Activated CD4-positive, alpha-beta T cell treated with anti-CD3 and anti-CD28 coated beads for 36 hours (primary cell): ENCODE data around the gene FAM114A1. TPM values are rescaled to one million over a fixed set of nuclear protein-coding genes. Genes with fewer than 3 reads are reported as not detected.

Experiments
- ATAC-seq: fragments of 200-7000 bp; cut with Tn5 transposase; one replicate; pipeline ENCODE4 v1.10.0; 2021; ENCODE audit warnings: mild to moderate bottlenecking, moderate library complexity
- CTCF ChIA-PET: fragments of 350-600 bp; sonication (Branson Sonifier 250); formaldehyde crosslinking; loops from one replicate; lab custom pipeline; 2021; ENCODE audit warnings: antibody characterized with exemption; lab: Charles Lee
- POLR2A ChIA-PET: fragments of 350-600 bp; sonication (Branson Sonifier 250); formaldehyde crosslinking; loops from one replicate; lab custom pipeline; 2021; ENCODE audit warnings: antibody characterized with exemption, inconsistent platforms; lab: Charles Lee
- DNase-seq: peaks from one replicate; pipeline ENCODE4 v3.0.0-alpha.2; 2020
- H3K27ac Mint-ChIP-seq: one replicate; pipeline ENCODE4 v1.8.0; 2021; ENCODE audit warnings: mixed read lengths
- H3K27me3 Mint-ChIP-seq: one replicate; pipeline ENCODE4 v1.8.0; 2021; ENCODE audit warnings: mixed read lengths
- H3K36me3 Mint-ChIP-seq: one replicate; pipeline ENCODE4 v1.8.0; 2021; ENCODE audit warnings: low read depth, mixed read lengths
- H3K4me1 Mint-ChIP-seq: one replicate; pipeline ENCODE4 v1.8.0; 2021; ENCODE audit warnings: mixed read lengths
- H3K4me3 Mint-ChIP-seq: one replicate; pipeline ENCODE4 v1.8.0; 2021; ENCODE audit warnings: mild to moderate bottlenecking, moderate library complexity, mixed read lengths
- H3K9me3 Mint-ChIP-seq: one replicate; pipeline ENCODE4 v1.8.0; 2021; ENCODE audit warnings: low read depth, mixed read lengths
- intact Hi-C, 2 experiments: fragments of 100-400 bp; cut with DNase I in 1 of 2; cut with micrococcal nuclease in 1 of 2; formaldehyde crosslinking; loops; one replicate each; pipeline versions ENCODE4 v1.14.2 to v1.15.1; 2022 to 2024; cut with DNase I, micrococcal nuclease
- total RNA-seq, 2 experiments: library from RNA; stranded (reverse); gene quantifications; one replicate each; pipeline ENCODE4 v1.2.3, GENCODE V29; 2021

FAM114A1 gene
- total RNA-seq, 2 experiments from 2014 or later: 0.26 to 0.32 TPM

DNA sequence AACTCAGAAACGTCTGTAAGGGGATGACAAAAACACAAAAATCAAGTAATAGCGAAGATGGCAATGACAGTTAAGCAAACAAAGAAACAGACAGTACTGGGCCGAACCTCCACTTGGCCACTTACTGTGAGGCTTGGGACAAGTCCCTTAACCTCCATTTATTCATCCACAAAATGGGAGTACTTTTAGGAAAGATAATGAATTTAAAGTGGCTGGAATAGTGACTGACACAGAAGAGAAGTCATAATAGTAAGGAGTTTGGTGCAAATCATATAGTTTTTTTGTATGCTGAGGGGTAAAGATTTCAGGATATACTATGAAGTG lies 9.5 kb upstream of the FAM114A1 start:
- ChIA-PET POLR2A (no interaction called here), CTCF (interaction anchor here (1.4 to 4.3 kb wide), 2 partner anchors 59 to 97 kb away, joined by 4 to 67 read pairs; no protein-coding TSS in a partner anchor)
- intact Hi-C loops: loop anchor here in 1 of 2 experiments (5.0 kb wide), 1 partner anchor 681 kb away; no protein-coding TSS in a partner anchor
- Mint-ChIP-seq H3K9me3 (no peaks in the 10 kb centered on the region), H3K4me3 (no peak overlapping the region), H3K4me1 (peaks cover 32% of the 10 kb centered on the region), H3K27me3 (peaks cover 3% of the 10 kb centered on the region), H3K27ac (peak overlapping the region; percentile 83), H3K36me3 (no peaks in the 10 kb centered on the region)
- ATAC-seq (no peak), DNase-seq (no peak)

DNA sequence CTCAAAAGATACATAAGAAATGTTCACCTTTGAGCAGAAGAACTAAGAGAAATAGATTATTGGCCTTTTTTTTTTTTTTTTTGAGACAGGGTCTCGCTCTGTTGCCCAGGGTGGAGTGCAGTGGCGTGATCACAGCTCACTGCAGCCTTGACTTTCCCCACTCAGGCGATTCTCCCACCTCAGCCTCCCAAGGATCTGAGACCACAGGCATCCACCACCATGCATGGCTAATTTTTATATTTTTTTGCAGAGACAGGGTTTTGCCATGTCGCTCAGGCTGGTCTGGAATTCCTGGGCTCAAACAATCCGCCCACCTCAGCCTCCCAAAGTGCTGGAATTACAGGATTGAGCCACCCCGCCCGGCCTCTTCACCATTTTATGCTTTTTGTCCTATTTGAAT lies 8.1 kb upstream of the FAM114A1 start:
- no peaks in the 10 kb centered on the region for H3K9me3 Mint-ChIP-seq
- DNase-seq (no peak), ATAC-seq (no peak)
- H3K36me3 Mint-ChIP-seq: no peaks in the 10 kb centered on the region
- no peak overlapping the region for H3K4me3 Mint-ChIP-seq
- no peak overlapping the region for H3K27ac Mint-ChIP-seq
- intact Hi-C loops: loop anchor here in 1 of 2 experiments (5.0 kb wide), 1 partner anchor 682 kb away; no protein-coding TSS in a partner anchor
- ChIA-PET CTCF (interaction anchor here (0.6 to 4.3 kb wide), 7 partner anchors 13 to 393 kb away, joined by 3 to 67 read pairs (median 7); no protein-coding TSS in a partner anchor), POLR2A (no interaction called here)
- H3K4me1 Mint-ChIP-seq: peaks cover 32% of the 10 kb centered on the region
- peaks cover 7% of the 10 kb centered on the region for H3K27me3 Mint-ChIP-seq

DNA sequence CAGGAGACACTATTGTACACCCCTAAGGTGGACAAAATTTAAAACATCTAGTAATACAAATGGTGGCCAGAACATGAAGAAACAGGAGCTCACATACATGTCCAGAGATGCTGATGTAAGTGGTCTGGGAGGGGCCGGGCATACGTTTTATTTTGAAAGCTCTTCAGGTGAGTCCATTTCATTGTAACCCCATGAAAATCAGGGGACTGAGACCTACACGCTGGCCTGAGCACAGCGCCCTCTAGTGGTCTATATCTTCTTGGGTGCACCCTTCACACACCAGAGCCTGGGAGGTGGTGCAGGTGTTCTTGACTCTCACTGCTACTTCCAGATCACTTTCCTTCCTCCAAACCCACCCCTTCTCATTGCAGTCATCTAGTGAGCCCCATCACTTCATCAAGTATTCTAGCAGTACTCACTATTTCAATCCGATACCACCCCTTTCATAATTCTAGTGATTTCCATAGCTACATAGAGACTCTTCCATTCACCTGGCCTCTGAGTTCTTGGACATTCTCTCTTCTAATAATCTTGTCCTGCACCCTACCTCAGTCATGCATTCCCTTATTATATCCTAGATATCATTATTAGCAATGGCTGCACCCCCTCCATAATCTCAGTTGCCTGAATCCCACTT lies 6.7 kb upstream of the FAM114A1 start:
- POLR2A ChIA-PET: interaction anchor here (0.6 kb wide), 1 partner anchor 20 kb away, joined by 3 read pairs; no protein-coding TSS in a partner anchor
- no peak overlapping the region for H3K4me3 Mint-ChIP-seq

GRCh38 chr4:38861791-38862190 lies 5.8 kb upstream of the FAM114A1 start:
- no peak overlapping the region for H3K4me3 Mint-ChIP-seq
- no peaks in the 10 kb centered on the region for H3K9me3 Mint-ChIP-seq
- DNase-seq (no peak), ATAC-seq (no peak)
- CTCF ChIA-PET: interaction anchor here (0.7 to 4.3 kb wide), 17 partner anchors 9 to 1269 kb away, joined by 3 to 67 read pairs (median 6); partner anchors contain the start of genes TLR1 and TLR10
- intact Hi-C loops: loop anchor here in 1 of 2 experiments (1.0 kb wide), 1 partner anchor 102 kb away; no protein-coding TSS in a partner anchor
- no peaks in the 10 kb centered on the region for H3K36me3 Mint-ChIP-seq
- peaks cover 10% of the 10 kb centered on the region for H3K27me3 Mint-ChIP-seq
- no peak overlapping the region for H3K27ac Mint-ChIP-seq
- POLR2A ChIA-PET: no interaction called here
- H3K4me1 Mint-ChIP-seq: peaks cover 24% of the 10 kb centered on the region

More for the DNA sequence above, 6.7 kb upstream of the FAM114A1 start:
- intact Hi-C loops: loop anchor here (1.0 kb wide), 1 partner anchor 102 kb away; no protein-coding TSS in a partner anchor
- CTCF ChIA-PET: interaction anchor here (0.6 to 4.3 kb wide), 46 partner anchors 9 to 1872 kb away, joined by 3 to 67 read pairs (median 4); partner anchors contain the start of genes TLR1 and TLR10
- H3K9me3 Mint-ChIP-seq: no peaks in the 10 kb centered on the region
- H3K27ac Mint-ChIP-seq: no peak overlapping the region
- no peaks in the 10 kb centered on the region for H3K36me3 Mint-ChIP-seq
- peaks cover 10% of the 10 kb centered on the region for H3K27me3 Mint-ChIP-seq
- peaks cover 33% of the 10 kb centered on the region for H3K4me1 Mint-ChIP-seq
- ATAC-seq (peak; percentile 52), DNase-seq (peak; percentile 80)

- intact Hi-C loops: no loop called here
- Mint-ChIP-seq H3K4me1 (peaks cover 8% of the 10 kb centered on the region), H3K27ac (no peak overlapping the region), H3K4me3 (no peak overlapping the region), H3K9me3 (no peaks in the 10 kb centered on the region), H3K36me3 (no peaks in the 10 kb centered on the region), H3K27me3 (peaks cover 24% of the 10 kb centered on the region)
- ChIA-PET POLR2A (no interaction called here), CTCF (interaction anchor here (0.7 to 3.0 kb wide), 4 partner anchors 10 to 106 kb away, joined by 3 to 15 read pairs (median 5); partner anchors contain the start of gene TLR6)
- DNase-seq (no peak), ATAC-seq (peak; percentile 18)
Observed at GRCh38 chr4:38865445-38865844, 2.2 kb upstream of the FAM114A1 start.

DNA sequence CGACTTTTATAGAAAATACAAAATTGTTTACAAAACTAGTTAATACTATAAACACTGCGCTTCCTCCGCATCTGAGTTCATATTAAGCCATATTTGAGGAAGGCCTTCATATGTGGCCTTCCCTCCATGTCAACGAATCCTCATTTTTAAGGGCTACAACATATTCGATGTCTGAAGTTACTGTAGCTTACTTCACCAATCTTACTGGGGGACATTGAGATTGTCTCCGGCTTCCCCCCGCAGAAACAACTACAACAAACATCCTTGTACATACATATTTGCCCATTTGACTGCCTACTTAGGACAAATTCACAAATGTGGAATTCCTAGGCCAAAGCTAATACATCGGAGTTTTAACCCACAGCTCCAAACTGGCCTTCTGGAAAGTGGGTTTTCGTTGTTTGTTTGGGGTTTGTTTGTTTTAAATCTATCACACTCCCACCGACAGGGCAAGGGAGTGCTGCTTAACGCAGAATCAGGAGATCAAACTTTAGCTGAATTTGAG lies 581 bp upstream of the FAM114A1 start:
- intact Hi-C loops: no loop called here
- no peak overlapping the region for H3K27ac Mint-ChIP-seq

DNA sequence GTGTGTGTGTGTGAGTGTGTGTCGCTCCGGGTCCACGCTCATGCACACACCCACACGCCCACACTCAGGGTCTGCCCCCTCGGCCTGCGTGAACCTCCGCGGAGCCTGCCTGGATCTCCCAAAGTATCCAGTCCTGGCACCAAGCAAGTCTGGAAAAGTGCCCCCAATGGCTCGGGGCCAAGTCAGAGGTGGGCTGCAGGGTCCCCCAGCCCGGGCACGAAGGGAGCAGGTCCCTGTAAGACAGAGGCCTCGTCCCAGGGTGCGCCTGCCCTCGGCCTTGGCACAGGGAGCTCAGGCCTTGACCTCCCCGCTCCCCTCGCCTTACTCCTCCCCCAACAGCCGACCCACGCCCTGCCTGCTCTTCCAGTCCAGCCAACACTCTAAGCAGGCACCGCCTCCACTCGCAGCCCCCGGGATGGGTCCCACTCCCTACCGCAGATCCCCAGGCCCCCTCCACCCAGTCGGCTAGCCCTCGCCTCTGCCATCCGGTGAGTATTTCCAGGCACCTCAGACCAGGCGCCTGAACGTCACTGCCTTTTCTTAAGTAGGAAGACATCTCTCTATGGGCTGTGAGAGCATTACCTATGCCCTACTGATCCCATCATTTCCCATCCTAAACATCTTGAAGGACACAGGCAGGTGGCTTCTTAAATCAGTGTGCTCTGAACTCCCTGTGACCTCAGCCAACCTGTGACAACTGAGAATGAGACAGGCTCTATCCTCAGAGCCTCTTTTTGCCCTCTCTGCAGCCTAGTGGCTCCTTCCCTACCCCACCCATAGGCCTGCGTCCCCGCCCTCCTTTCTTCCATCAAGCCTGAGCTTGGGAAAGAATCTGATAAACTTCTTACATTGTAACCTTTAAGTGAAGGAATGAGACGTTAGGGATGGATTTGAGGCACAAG lies 704 bp downstream of the FAM114A1 start:
- H3K4me1 Mint-ChIP-seq: peaks cover 8% of the 10 kb centered on the region
- no peak overlapping the region for H3K27ac Mint-ChIP-seq
- ChIA-PET POLR2A (no interaction called here), CTCF (interaction anchor here (1.3 kb wide), 1 partner anchor 109 kb away, joined by 4 read pairs; no protein-coding TSS in a partner anchor)
- peaks cover 19% of the 10 kb centered on the region for H3K27me3 Mint-ChIP-seq
- intact Hi-C loops: no loop called here
- H3K9me3 Mint-ChIP-seq: no peaks in the 10 kb centered on the region
- ATAC-seq (peak; percentile 30), DNase-seq (no peak)
- peak overlapping the region; percentile 44 for H3K4me3 Mint-ChIP-seq
- H3K36me3 Mint-ChIP-seq: no peaks in the 10 kb centered on the region

More for the DNA sequence above, 581 bp upstream of the FAM114A1 start:
- ChIA-PET POLR2A (no interaction called here), CTCF (interaction anchor here (1.0 to 3.0 kb wide), 7 partner anchors 11 to 268 kb away, joined by 3 to 15 read pairs (median 3); partner anchors contain the start of gene TLR6)
- Mint-ChIP-seq H3K27me3 (peaks cover 24% of the 10 kb centered on the region), H3K36me3 (no peaks in the 10 kb centered on the region), H3K4me1 (peaks cover 8% of the 10 kb centered on the region), H3K4me3 (peak overlapping the region; percentile 46), H3K9me3 (no peaks in the 10 kb centered on the region)
- no peak for ATAC-seq
- DNase-seq: no peak

DNA sequence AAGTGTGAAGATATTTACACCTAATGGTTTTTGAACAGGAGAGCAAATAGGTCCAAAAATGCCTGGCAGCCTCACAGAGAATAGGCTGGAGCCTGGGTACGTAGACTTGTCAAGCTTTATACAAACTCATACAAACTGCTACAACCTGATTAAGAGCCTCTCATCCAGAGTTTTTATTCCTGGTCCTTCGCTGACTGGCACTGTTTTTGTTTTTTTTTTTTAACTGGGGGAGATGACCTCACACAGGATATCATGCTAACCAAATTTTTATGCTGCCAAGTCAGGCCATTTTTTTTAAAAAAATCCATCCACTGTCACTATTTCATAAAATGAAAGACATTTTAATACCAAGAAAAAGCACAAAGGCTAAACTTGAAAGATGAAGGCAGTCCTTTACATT lies 1.9 kb downstream of the FAM114A1 start:
- ChIA-PET POLR2A (interaction anchor here (0.6 kb wide), 1 partner anchor 136 kb away, joined by 3 read pairs; no protein-coding TSS in a partner anchor), CTCF (interaction anchor here (0.8 to 2.6 kb wide), 3 partner anchors 9 to 110 kb away, joined by 3 to 11 read pairs (median 4); no protein-coding TSS in a partner anchor)
- ATAC-seq: no peak
- Mint-ChIP-seq H3K27ac (no peak overlapping the region), H3K4me3 (no peak overlapping the region), H3K27me3 (peaks cover 17% of the 10 kb centered on the region), H3K4me1 (peaks cover 8% of the 10 kb centered on the region), H3K9me3 (no peaks in the 10 kb centered on the region), H3K36me3 (no peaks in the 10 kb centered on the region)
- intact Hi-C loops: no loop called here
- no peak for DNase-seq

- intact Hi-C loops: no loop called here
- no peak for ATAC-seq
- H3K9me3 Mint-ChIP-seq: no peaks in the 10 kb centered on the region
- no peak for DNase-seq
- ChIA-PET CTCF (interaction anchor here (0.8 to 2.6 kb wide), 3 partner anchors 9 to 111 kb away, joined by 3 to 11 read pairs (median 4); no protein-coding TSS in a partner anchor), POLR2A (no interaction called here)
- no peak overlapping the region for H3K27ac Mint-ChIP-seq
- peaks cover 7% of the 10 kb centered on the region for H3K4me1 Mint-ChIP-seq
- peaks cover 16% of the 10 kb centered on the region for H3K27me3 Mint-ChIP-seq
- no peak overlapping the region for H3K4me3 Mint-ChIP-seq
- no peaks in the 10 kb centered on the region for H3K36me3 Mint-ChIP-seq
Observed at GRCh38 chr4:38870098-38870808, 2.6 kb downstream of the FAM114A1 start.

DNA sequence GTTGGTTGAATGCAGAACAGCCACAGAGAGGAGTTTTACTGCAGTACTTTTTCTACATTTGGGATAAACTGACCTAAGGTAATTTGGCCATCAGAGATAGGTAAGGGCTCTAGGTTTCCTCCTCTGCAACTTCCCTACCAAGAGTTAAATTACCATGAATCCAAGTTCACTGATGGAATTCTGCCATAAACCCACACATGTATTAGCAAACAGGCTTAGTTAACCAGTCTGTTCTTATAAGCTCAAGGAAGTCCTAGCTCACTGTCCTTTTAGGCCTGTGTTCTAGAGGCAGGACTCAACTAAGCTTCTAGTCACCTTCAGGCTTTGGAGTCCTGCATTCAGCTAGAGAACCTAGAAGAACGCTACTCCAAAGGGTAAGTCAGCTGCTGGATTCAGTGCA lies 4.0 kb downstream of the FAM114A1 start:
- intact Hi-C loops: no loop called here
- ATAC-seq (no peak), DNase-seq (no peak)
- no peak overlapping the region for H3K4me3 Mint-ChIP-seq
- no peaks in the 10 kb centered on the region for H3K36me3 Mint-ChIP-seq
- H3K27ac Mint-ChIP-seq: no peak overlapping the region
- H3K9me3 Mint-ChIP-seq: no peaks in the 10 kb centered on the region
- POLR2A ChIA-PET: no interaction called here
- H3K4me1 Mint-ChIP-seq: peaks cover 2% of the 10 kb centered on the region
- CTCF ChIA-PET: interaction anchor here (0.9 to 2.6 kb wide), 2 partner anchors 11 to 16 kb away, joined by 4 to 11 read pairs; no protein-coding TSS in a partner anchor
- peaks cover 17% of the 10 kb centered on the region for H3K27me3 Mint-ChIP-seq
